Karpas-422 (cell line): ENCODE results near the gene SPATA6L. TPM values are rescaled to one million over a fixed set of nuclear protein-coding genes. Genes with fewer than 3 reads are reported as not detected.

Source experiments
- DNase-seq: peaks from one replicate; pipeline ENCODE4 v3.0.0-alpha.2; 2015
- H2AFZ ChIP-seq: fragments of 200-600 bp; sonication (generic); 2 replicates; pipeline ENCODE4 v1.6.1; 2014; ENCODE audit warnings: antibody characterized with exemption, low read length, mixed read lengths
- H3K27ac ChIP-seq: fragments of 200-600 bp; sonication (generic); 2 replicates; pipeline ENCODE4 v1.5.1; 2014; ENCODE audit warnings: mild to moderate bottlenecking, low read length, moderate library complexity
- H3K27me3 ChIP-seq: fragments of 200-600 bp; sonication (generic); 2 replicates; pipeline ENCODE4 v1.6.1; 2014; ENCODE audit warnings: low read length, mixed read lengths
- H3K36me3 ChIP-seq: fragments of 200-600 bp; sonication (generic); 2 replicates; pipeline ENCODE4 v1.6.1; 2014; ENCODE audit warnings: low read length, mixed read lengths; ENCODE audit not compliant: insufficient read depth
- H3K4me1 ChIP-seq: fragments of 200-600 bp; sonication (generic); 2 replicates; pipeline ENCODE4 v1.6.1; 2014; ENCODE audit warnings: mild to moderate bottlenecking, low read length, mixed read lengths
- H3K4me2 ChIP-seq: fragments of 200-600 bp; sonication (generic); 2 replicates; pipeline ENCODE4 v1.6.1; 2014; ENCODE audit warnings: low read length, low read depth, mild to moderate bottlenecking; ENCODE audit not compliant: poor library complexity, severe bottlenecking
- H3K4me3 ChIP-seq: fragments of 200-600 bp; sonication (generic); 2 replicates; pipeline ENCODE4 v1.5.1; 2014; ENCODE audit warnings: mild to moderate bottlenecking, antibody characterized with exemption, low read length, mixed read lengths
- H3K79me2 ChIP-seq: fragments of 200-600 bp; sonication (generic); 2 replicates; pipeline ENCODE4 v1.6.1; 2014; ENCODE audit warnings: mild to moderate bottlenecking, low read length, mixed read lengths
- H3K9ac ChIP-seq: fragments of 200-600 bp; sonication (generic); 2 replicates; pipeline ENCODE4 v1.6.0; 2014; ENCODE audit warnings: low read length
- H3K9me2 ChIP-seq: fragments of 200-600 bp; sonication (generic), shearing (Covaris generic); replicated peaks from 2 replicates; pipeline ENCODE4 v1.6.0; 2014; ENCODE audit warnings: mild to moderate bottlenecking, low read length, moderate library complexity; ENCODE audit not compliant: insufficient read depth
- H3K9me3 ChIP-seq: fragments of 300-700, 200-600 bp; sonication (generic); 2 replicates; pipeline ENCODE4 v1.6.1; 2014; ENCODE audit warnings: low read length, mixed read lengths
- H4K20me1 ChIP-seq: fragments of 200-600 bp; sonication (generic); 2 replicates; pipeline ENCODE4 v1.6.1; 2014; ENCODE audit warnings: mild to moderate bottlenecking, antibody characterized with exemption, low read length, low read depth; ENCODE audit not compliant: insufficient read depth
- total RNA-seq: library from RNA; depleted of rRNA; stranded (reverse); fragments of >200 nt; shearing (Covaris generic); gene quantifications from 2 replicates; pipeline ENCODE4 v1.2.3, GENCODE V29; 2014; ENCODE audit warnings: low replicate concordance

The SPATA6L gene
- total RNA-seq, 1 experiment from 2014 or later: 0.22 TPM

GRCh38 chr9:4642351-4642750, 23.9 kb downstream of the SPATA6L start:
- Histone ChIP-seq H3K27ac (no peak overlapping the region), H2AFZ (no peak overlapping the region), H3K9me2 (no peaks in the 10 kb centered on the region), H3K9me3 (no peaks in the 10 kb centered on the region), H3K4me2 (no peak overlapping the region), H3K4me3 (no peak overlapping the region), H3K27me3 (no peaks in the 10 kb centered on the region), H3K4me1 (peaks cover 4% of the 10 kb centered on the region), H4K20me1 (no peaks in the 10 kb centered on the region), H3K79me2 (no peaks in the 10 kb centered on the region), H3K36me3 (no peaks in the 10 kb centered on the region), H3K9ac (no peak overlapping the region)
- no peak for DNase-seq

GRCh38 chr9:4640027-4640426, 26.3 kb downstream of the SPATA6L start:
- H3K9me3 ChIP-seq: no peaks in the 10 kb centered on the region
- H3K4me2 ChIP-seq: no peak overlapping the region
- no peak overlapping the region for H3K4me3 ChIP-seq
- H3K9me2 ChIP-seq: no peaks in the 10 kb centered on the region
- H2AFZ ChIP-seq: no peak overlapping the region
- H4K20me1 ChIP-seq: no peaks in the 10 kb centered on the region
- no peaks in the 10 kb centered on the region for H3K36me3 ChIP-seq
- no peaks in the 10 kb centered on the region for H3K27me3 ChIP-seq
- no peaks in the 10 kb centered on the region for H3K79me2 ChIP-seq
- H3K4me1 ChIP-seq: peaks cover 4% of the 10 kb centered on the region
- DNase-seq: no peak
- no peak overlapping the region for H3K27ac ChIP-seq
- H3K9ac ChIP-seq: no peak overlapping the region

GRCh38 chr9:4639420-4639819, 26.9 kb downstream of the SPATA6L start:
- Histone ChIP-seq H3K36me3 (no peaks in the 10 kb centered on the region), H3K27ac (no peak overlapping the region), H3K4me3 (no peak overlapping the region), H2AFZ (no peak overlapping the region), H3K4me1 (no peaks in the 10 kb centered on the region), H3K9me2 (no peaks in the 10 kb centered on the region), H3K27me3 (no peaks in the 10 kb centered on the region), H3K4me2 (no peak overlapping the region), H3K9me3 (no peaks in the 10 kb centered on the region), H4K20me1 (no peaks in the 10 kb centered on the region), H3K9ac (no peak overlapping the region), H3K79me2 (no peaks in the 10 kb centered on the region)
- DNase-seq: no peak

- H3K79me2 ChIP-seq: no peaks in the 10 kb centered on the region
- no peak overlapping the region for H3K4me3 ChIP-seq
- no peaks in the 10 kb centered on the region for H3K4me1 ChIP-seq
- no peaks in the 10 kb centered on the region for H3K27me3 ChIP-seq
- H2AFZ ChIP-seq: no peak overlapping the region
- H3K9me2 ChIP-seq: no peaks in the 10 kb centered on the region
- H3K9ac ChIP-seq: no peak overlapping the region
- no peaks in the 10 kb centered on the region for H3K9me3 ChIP-seq
- no peak overlapping the region for H3K27ac ChIP-seq
- H3K36me3 ChIP-seq: no peaks in the 10 kb centered on the region
- DNase-seq: no peak
- no peak overlapping the region for H3K4me2 ChIP-seq
- H4K20me1 ChIP-seq: no peaks in the 10 kb centered on the region
Measured at GRCh38 chr9:4638968-4639367, 27.3 kb downstream of the SPATA6L start.

- Histone ChIP-seq H4K20me1 (no peaks in the 10 kb centered on the region), H3K9ac (no peak overlapping the region), H2AFZ (no peak overlapping the region), H3K9me3 (no peaks in the 10 kb centered on the region), H3K4me3 (no peak overlapping the region), H3K79me2 (no peaks in the 10 kb centered on the region), H3K9me2 (no peaks in the 10 kb centered on the region), H3K4me2 (no peak overlapping the region), H3K4me1 (no peaks in the 10 kb centered on the region), H3K27me3 (no peaks in the 10 kb centered on the region), H3K36me3 (no peaks in the 10 kb centered on the region), H3K27ac (no peak overlapping the region)
- no peak for DNase-seq
Measured at GRCh38 chr9:4630836-4631235, 35.4 kb downstream of the SPATA6L start.

- Histone ChIP-seq H3K9me3 (no peaks in the 10 kb centered on the region), H3K9ac (no peak overlapping the region), H3K4me2 (no peak overlapping the region), H3K4me1 (no peaks in the 10 kb centered on the region), H3K9me2 (no peaks in the 10 kb centered on the region), H3K27me3 (no peaks in the 10 kb centered on the region), H3K27ac (no peak overlapping the region), H4K20me1 (no peaks in the 10 kb centered on the region), H3K79me2 (no peaks in the 10 kb centered on the region), H3K36me3 (no peaks in the 10 kb centered on the region), H2AFZ (no peak overlapping the region), H3K4me3 (no peak overlapping the region)
- DNase-seq: no peak
Measured at GRCh38 chr9:4622016-4622415, 44.3 kb downstream of the SPATA6L start.

GRCh38 chr9:4620881-4621555, 45.3 kb downstream of the SPATA6L start:
- no peaks in the 10 kb centered on the region for H3K36me3 ChIP-seq
- H3K4me1 ChIP-seq: no peaks in the 10 kb centered on the region
- H3K4me2 ChIP-seq: no peak overlapping the region
- no peak overlapping the region for H2AFZ ChIP-seq
- no peak overlapping the region for H3K4me3 ChIP-seq
- H3K27me3 ChIP-seq: no peaks in the 10 kb centered on the region
- H3K9me2 ChIP-seq: no peaks in the 10 kb centered on the region
- H3K9ac ChIP-seq: no peak overlapping the region
- no peaks in the 10 kb centered on the region for H3K9me3 ChIP-seq
- H3K79me2 ChIP-seq: no peaks in the 10 kb centered on the region
- H4K20me1 ChIP-seq: no peaks in the 10 kb centered on the region
- DNase-seq: no peak
- no peak overlapping the region for H3K27ac ChIP-seq

GRCh38 chr9:4620057-4620765, 46.1 kb downstream of the SPATA6L start:
- no peak overlapping the region for H2AFZ ChIP-seq
- no peak overlapping the region for H3K27ac ChIP-seq
- H3K27me3 ChIP-seq: no peaks in the 10 kb centered on the region
- no peak overlapping the region for H3K4me3 ChIP-seq
- DNase-seq: no peak
- H3K9me2 ChIP-seq: no peaks in the 10 kb centered on the region
- H3K9me3 ChIP-seq: no peaks in the 10 kb centered on the region
- no peaks in the 10 kb centered on the region for H4K20me1 ChIP-seq
- no peak overlapping the region for H3K4me2 ChIP-seq
- H3K36me3 ChIP-seq: no peaks in the 10 kb centered on the region
- H3K79me2 ChIP-seq: no peaks in the 10 kb centered on the region
- H3K9ac ChIP-seq: no peak overlapping the region
- H3K4me1 ChIP-seq: no peaks in the 10 kb centered on the region
